ENCODE data around the gene PRXL2A.
"Not testable (repeated sequence)": the region's sequence is repeated elsewhere in the genome, so short reads cannot be mapped to it uniquely, and the experiment has no call there.

Gene PRXL2A

DNA sequence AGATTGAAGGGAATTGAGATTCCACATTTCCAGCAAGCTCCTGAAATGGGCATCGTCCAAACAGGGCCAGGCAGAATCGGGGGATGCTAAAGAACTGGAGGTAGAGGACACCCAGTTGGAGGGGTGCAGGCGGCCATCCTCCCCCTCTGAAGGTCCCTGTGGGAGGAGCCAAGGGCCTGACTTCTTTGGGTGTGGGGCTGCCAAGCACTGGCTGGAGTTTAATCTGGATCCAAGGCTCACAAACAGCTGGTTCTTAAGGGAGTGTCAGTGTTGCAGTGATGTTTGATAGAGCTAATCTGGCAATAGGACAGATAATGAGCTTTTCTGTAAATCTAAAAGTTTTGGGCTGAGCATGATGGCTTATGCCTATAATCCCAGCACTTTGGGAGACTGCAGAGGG lies 66.6 kb downstream of the PRXL2A start:
- DNase-seq (ENCODE audit: low read depth in 2 of 2) = no peak

DNA sequence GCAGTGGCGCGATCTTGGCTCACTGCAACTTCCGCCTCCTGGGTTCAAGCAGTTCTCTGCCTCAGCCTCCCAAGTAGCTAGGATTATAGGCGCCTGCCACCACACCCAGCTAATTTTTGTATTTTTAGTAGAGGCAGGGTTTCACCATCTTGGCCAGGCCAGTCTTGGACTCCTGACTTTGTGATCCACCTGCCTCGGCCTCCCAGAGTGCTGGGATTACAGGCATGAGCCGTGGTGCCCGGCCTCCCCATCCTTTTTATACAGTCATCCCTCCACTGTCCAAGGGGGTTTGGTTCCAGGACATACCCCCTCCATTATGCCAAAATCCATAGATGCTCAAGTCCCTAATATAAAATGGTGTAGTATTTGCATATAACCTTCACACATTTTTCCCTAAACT lies 67.3 kb downstream of the PRXL2A start:
- not testable (repeated sequence) for DNase-seq (ENCODE audit: low read depth in 2 of 2)

DNA sequence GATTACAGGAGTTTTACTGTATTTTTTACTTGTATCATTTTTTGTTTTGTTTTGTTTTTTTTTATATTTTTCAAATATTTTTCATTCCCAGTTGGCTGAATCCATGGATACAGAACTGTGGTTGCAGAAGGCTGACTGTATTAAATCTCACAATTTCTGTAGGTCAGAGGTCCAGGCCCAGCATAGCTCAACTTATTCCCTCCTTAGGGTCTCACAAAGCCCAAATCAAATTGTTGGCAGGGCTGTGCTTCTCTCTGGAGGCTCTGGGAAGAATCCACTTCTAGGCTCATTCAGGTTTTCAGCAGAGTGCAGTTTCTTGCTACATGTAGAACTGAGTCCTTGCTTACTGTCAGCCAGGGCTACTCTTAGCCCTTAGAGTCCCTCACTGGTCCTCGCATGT lies 68.3 kb downstream of the PRXL2A start:
- DNase-seq (ENCODE audit: low read depth in 2 of 2) = no peak

DNA sequence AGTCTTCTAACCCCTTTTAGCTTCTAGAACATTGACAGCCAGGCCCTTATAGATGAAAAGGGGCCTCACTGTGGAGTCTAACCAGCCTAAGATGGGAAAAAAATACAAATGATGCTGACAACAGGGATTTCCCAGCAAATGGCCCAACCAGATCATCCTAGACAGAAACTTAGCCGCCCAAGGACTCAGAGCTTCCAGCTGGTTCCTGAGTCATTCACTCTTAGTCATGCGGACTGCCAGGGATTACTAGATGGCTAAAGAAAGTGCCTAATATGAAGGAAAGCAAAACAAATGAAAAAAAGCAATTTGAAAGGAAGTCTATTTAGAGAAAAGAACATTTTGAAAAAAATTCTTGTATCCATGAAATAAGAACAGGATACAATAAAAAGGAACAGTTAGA lies 69.5 kb downstream of the PRXL2A start:
- no peak for DNase-seq (ENCODE audit: low read depth in 2 of 2)

DNA sequence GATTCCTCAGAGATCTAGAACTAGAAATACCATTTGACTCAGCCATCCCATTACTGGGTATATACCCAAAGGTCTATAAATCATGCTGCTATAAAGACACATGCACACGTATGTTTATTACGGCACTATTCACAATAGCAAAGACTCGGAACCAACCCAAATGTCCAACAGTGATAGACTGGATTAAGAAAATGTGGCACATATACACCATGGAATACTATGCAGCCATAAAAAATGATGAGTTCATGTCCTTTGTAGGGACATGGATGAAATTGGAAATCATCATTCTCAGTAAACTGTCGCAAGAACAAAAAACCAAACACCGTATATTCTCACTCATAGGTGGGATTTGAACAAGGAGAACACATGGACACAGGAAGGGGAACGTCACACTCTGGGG lies 72.0 kb downstream of the PRXL2A start:
- not testable (repeated sequence) for DNase-seq (ENCODE audit: low read depth in 2 of 2)

DNA sequence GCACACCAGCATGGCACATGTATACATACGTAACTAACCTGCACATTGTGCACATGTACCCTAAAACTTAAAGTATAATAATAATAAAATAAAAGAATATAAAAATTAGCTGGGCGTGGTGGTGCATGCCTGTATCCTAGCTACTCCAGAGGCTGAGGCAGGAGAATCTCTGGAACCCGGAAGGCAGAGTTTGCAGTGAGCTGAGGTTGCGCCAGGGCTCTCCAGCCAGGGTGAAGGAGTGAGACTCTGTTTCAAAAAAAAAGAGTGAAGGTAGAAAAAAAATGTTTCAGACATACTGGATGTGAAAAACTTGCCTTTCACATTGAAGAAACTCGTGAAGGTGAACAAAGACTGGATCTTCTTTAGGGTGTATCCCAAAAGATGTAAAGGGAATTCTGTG lies 72.5 kb downstream of the PRXL2A start:
- DNase-seq (ENCODE audit: low read depth in 2 of 2) = no peak

DNA sequence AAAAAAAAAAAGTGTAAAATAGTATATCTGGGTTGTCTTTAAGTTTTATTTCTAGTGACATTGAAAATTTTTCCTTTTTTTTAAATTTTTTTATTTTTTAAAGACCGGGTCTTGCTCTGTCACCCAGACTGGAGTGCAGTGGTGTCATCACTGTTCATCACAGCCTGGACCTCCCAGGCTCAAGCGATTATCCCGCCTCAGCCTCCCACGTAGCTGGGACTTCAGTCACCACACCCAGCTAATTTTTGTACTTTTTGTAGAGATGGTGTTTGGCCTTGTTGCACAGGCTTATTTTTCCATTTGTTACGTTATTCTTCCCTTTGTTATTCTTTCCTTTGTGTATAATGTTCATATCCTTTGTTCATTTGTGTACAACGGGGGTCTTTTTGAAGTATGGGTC lies 75.9 kb downstream of the PRXL2A start:
- DNase-seq (ENCODE audit: low read depth in 2 of 2) = no peak

DNA sequence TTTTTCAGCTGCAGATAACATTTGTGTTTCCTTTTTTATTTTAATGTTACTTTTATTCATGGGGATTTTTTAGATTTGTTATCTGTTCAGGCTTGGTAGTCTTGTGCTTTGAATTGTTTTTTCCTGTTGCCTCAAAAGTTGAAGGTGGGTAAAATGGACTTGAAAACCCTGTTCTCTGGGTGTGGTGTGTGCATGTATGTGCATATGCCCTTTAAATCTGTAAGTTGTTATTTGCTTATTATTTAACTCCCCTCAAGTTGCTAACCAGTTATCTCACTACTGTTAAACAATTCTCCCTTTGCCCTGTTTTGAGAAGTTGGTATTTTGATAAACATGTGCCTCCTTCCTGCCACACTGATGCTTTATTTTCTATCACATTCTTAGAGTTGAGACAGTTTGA lies 76.3 kb downstream of the PRXL2A start:
- DNase-seq (ENCODE audit: low read depth in 2 of 2) = no peak

DNA sequence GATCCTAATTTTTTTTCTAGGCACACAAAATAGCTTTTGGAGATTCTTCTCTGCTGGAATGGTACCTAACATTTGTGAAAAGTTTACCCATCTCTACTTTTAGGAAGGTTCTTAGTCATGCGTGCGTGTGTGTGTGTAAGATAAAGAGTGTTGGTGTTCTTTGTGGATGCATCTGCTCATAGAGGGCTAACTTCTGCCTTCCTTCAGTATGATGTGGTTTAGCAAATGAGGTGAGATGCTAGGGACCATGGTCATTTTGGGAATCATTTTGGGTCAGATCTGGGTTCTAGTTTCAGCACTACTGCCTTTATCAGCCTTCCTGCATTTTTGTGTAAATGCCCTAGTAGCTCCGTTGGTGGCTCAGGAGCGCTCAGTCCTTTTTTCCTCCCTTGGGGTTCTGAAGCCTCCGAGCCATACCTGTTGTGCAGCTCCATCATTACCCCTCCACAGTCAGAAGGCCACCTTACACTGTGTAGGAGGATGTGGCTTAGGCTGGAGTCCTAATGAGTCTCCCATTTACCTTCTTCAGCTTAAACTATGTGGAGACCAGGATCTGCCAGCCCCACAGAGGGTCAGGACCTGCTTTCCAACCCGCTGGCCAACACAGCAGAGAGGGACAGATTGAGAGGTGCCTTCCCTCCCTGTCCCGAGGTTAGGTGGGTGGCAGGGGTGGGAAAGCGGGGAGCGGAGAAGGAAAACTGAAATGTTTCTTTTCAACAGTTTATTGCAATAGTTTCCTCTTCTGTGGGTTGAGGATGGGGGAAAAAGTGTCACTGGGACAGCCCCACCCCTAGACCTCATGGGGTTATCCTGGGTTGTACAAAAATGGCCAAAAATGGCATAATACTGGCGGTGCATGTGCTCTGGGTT lies 77.0 kb downstream of the PRXL2A start:
- DNase-seq (ENCODE audit: low read depth in 2 of 2) = no peak

DNA sequence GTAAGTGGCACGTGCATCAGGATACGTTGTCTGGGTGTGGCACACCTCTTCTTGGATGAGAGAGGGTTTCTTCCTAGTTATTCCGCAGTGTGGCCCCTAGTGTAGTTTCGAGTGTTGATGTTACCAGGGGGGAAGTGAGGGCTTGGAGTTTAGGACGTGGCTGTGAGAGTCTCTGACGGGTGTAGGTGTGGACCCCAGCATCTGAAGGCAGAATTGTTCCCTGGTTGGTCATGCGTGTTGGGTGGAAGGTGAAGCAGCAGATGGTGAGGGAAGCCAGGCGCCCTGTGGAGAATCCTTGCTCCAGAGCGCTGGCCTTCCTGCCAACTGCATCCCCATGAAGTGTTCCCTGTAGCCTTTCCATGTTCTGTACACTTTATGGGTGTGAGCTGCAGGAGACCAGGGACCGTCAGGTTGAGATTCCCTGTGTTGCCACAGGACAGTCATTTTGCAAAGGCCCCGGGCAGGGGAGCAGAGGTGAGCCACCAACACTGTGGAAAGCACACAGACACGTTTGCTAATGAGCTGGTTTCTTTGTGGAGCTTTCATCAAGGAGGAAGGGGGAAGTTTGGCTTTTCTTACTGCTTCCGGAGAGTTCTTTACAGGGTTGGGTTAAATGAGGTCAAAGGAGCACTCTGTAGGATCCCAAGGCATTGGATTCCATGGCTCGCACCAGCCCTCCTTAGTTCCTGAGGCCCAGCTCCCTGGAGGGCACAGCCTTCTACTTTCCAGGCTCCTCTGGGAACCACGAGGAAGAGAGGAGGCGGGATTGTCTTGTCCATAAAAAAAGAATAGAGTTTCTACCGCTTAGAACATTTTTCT lies 77.8 kb downstream of the PRXL2A start:
- DNase-seq (ENCODE audit: low read depth in 2 of 2) = no peak
